Loucy (cell line): ENCODE data around the gene MCM10.

ENCODE experiments used
- H2AFZ ChIP-seq: fragments of 200-600 bp; sonication (generic); 2 replicates; pipeline ENCODE4 v1.6.0; 2016; ENCODE audit warnings: antibody characterized with exemption, mild to moderate bottlenecking, low read length, moderate library complexity
- H3F3A ChIP-seq: fragments of 200-600 bp; 2 replicates; pipeline ENCODE4 v1.6.0; 2016; ENCODE audit warnings: antibody characterized with exemption, low read depth, mild to moderate bottlenecking
- H3K27me3 ChIP-seq: fragments of 200-600 bp; sonication (generic); 2 replicates; pipeline ENCODE4 v1.6.1; 2014; ENCODE audit warnings: low read length, mild to moderate bottlenecking; ENCODE audit not compliant: insufficient read depth, poor library complexity, severe bottlenecking
- H3K36me3 ChIP-seq: fragments of 200-600 bp; sonication (generic); 2 replicates; pipeline ENCODE4 v1.6.1; 2016; ENCODE audit warnings: low read length; ENCODE audit not compliant: insufficient read depth
- H3K4me1 ChIP-seq: fragments of 200-600 bp; sonication (generic); 2 replicates; pipeline ENCODE4 v1.5.1; 2014; ENCODE audit warnings: low read length, mild to moderate bottlenecking; ENCODE audit not compliant: insufficient read depth, poor library complexity, severe bottlenecking
- H3K4me2 ChIP-seq: fragments of 200-600 bp; sonication (generic); 2 replicates; pipeline ENCODE4 v1.6.0; 2014; ENCODE audit warnings: antibody characterized with exemption, low read length, low read depth, mild to moderate bottlenecking; ENCODE audit not compliant: poor library complexity, severe bottlenecking
- H3K4me3 ChIP-seq: fragments of 200-600 bp; sonication (generic); 2 replicates; pipeline ENCODE4 v1.5.1; 2014; ENCODE audit warnings: low read length, mild to moderate bottlenecking, mixed read lengths; ENCODE audit not compliant: poor library complexity, severe bottlenecking
- H3K79me2 ChIP-seq: fragments of 200-600 bp; sonication (generic); 2 replicates; pipeline ENCODE4 v1.6.1; 2014; ENCODE audit warnings: low read length; ENCODE audit not compliant: insufficient read depth
- H3K9ac ChIP-seq: fragments of 200-600 bp; sonication (generic); 2 replicates; pipeline ENCODE4 v1.6.0; 2014; ENCODE audit warnings: mild to moderate bottlenecking, low read depth, low read length, moderate library complexity; ENCODE audit not compliant: poor library complexity, severe bottlenecking
- H3K9me2 ChIP-seq: fragments of 200-600 bp; sonication (generic); replicated peaks from 2 replicates; pipeline ENCODE4 v1.6.1; 2016; ENCODE audit warnings: low read depth, low read length, mixed read lengths
- H3K9me3 ChIP-seq: fragments of 200-600 bp; sonication (generic); 2 replicates; pipeline ENCODE4 v1.6.1; 2014; ENCODE audit warnings: mild to moderate bottlenecking, antibody characterized with exemption, low read length, low read depth; ENCODE audit not compliant: insufficient read depth
- H4K20me1 ChIP-seq: fragments of 200-600 bp; sonication (generic); 2 replicates; pipeline ENCODE4 v1.6.0; 2014; ENCODE audit warnings: antibody characterized with exemption, low read length, mild to moderate bottlenecking; ENCODE audit not compliant: insufficient read depth, poor library complexity, severe bottlenecking
- EZH2phosphoT487 ChIP-seq: fragments of 200-600 bp; IDR thresholded peaks from 2 replicates; pipeline ENCODE4 v1.6.1; 2018; ENCODE audit warnings: antibody characterized with exemption, mild to moderate bottlenecking, moderate library complexity, borderline replicate concordance
- TF ChIP-seq, protein P1 (sequence below): fragments of 200-600 bp; sonication (generic); conservative IDR thresholded peaks from 2 replicates; pipeline ENCODE4 v1.5.1; 2014; ENCODE audit warnings: mild to moderate bottlenecking, antibody characterized with exemption, low read length

Gene MCM10

DNA sequence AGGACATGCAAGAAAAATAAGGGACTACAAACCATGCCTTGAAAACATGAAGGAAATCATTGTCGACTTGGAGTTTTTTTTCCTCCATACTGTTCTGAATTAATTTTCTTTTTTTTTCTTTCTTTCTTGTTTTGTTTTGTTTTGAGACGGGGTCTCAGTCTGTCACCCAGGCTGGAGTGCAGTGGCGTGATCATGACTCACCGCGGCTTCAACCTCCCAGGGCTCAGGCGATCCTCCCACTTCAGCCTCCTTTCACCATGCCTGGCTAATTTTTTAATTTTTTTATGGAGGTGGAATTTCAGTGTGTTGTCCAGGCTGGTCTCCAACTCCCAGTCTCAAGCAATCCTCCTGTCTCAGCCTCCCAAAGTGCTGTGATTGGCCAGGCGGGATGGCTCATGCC is 61.2 kb downstream of the MCM10 start:
- H3K9ac ChIP-seq, result no peak overlapping the region
- no peaks in the 10 kb centered on the region for H3K36me3 ChIP-seq
- H3K27me3 ChIP-seq, result no peaks in the 10 kb centered on the region
- TF ChIP-seq, protein P1, sequence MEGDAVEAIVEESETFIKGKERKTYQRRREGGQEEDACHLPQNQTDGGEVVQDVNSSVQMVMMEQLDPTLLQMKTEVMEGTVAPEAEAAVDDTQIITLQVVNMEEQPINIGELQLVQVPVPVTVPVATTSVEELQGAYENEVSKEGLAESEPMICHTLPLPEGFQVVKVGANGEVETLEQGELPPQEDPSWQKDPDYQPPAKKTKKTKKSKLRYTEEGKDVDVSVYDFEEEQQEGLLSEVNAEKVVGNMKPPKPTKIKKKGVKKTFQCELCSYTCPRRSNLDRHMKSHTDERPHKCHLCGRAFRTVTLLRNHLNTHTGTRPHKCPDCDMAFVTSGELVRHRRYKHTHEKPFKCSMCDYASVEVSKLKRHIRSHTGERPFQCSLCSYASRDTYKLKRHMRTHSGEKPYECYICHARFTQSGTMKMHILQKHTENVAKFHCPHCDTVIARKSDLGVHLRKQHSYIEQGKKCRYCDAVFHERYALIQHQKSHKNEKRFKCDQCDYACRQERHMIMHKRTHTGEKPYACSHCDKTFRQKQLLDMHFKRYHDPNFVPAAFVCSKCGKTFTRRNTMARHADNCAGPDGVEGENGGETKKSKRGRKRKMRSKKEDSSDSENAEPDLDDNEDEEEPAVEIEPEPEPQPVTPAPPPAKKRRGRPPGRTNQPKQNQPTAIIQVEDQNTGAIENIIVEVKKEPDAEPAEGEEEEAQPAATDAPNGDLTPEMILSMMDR, result no peak
- no peak for TF ChIP-seq EZH2phosphoT487
- no peaks in the 10 kb centered on the region for H3K4me1 ChIP-seq
- no peak overlapping the region for H2AFZ ChIP-seq
- no peaks in the 10 kb centered on the region for H3K9me3 ChIP-seq
- no peaks in the 10 kb centered on the region for H4K20me1 ChIP-seq
- H3K4me3 ChIP-seq, result no peak overlapping the region
- no peaks in the 10 kb centered on the region for H3K79me2 ChIP-seq
- H3K9me2 ChIP-seq, result no peaks in the 10 kb centered on the region
- no peak overlapping the region for H3K4me2 ChIP-seq
- H3F3A ChIP-seq, result no peaks in the 10 kb centered on the region

DNA sequence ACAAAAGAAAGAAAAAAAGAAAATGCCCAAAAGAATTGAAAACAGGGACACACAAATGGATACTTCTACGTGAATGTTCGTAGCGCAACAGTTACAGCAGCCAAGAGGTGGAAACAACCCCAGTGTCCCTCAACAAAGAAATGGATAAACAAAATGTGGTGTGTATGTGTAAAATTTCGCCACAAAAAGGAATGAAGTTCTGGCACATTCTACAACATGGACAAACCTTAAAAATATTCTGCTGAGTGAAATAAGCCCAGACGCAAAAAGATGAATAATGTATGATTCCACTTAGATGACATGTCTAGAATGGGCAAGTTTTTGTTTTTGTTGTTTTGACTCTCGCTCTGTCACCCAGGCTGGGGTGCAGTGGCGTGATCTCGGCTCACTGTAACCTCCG is 61.9 kb downstream of the MCM10 start:
- no peaks in the 10 kb centered on the region for H3F3A ChIP-seq
- no peaks in the 10 kb centered on the region for H3K36me3 ChIP-seq
- H3K27me3 ChIP-seq, result no peaks in the 10 kb centered on the region
- no peaks in the 10 kb centered on the region for H4K20me1 ChIP-seq
- TF ChIP-seq, protein P1, result no peak
- no peak for TF ChIP-seq EZH2phosphoT487
- H3K4me2 ChIP-seq, result no peak overlapping the region
- H3K79me2 ChIP-seq, result no peaks in the 10 kb centered on the region
- H3K9me3 ChIP-seq, result no peaks in the 10 kb centered on the region
- H3K9ac ChIP-seq, result no peak overlapping the region
- no peak overlapping the region for H3K4me3 ChIP-seq
- no peaks in the 10 kb centered on the region for H3K4me1 ChIP-seq
- H3K9me2 ChIP-seq, result no peaks in the 10 kb centered on the region
- no peak overlapping the region for H2AFZ ChIP-seq

- H2AFZ ChIP-seq, result no peak overlapping the region
- H3K4me1 ChIP-seq, result no peaks in the 10 kb centered on the region
- H3K9me2 ChIP-seq, result no peaks in the 10 kb centered on the region
- H3K4me3 ChIP-seq, result no peak overlapping the region
- no peaks in the 10 kb centered on the region for H3F3A ChIP-seq
- H3K27me3 ChIP-seq, result no peaks in the 10 kb centered on the region
- H3K9me3 ChIP-seq, result no peaks in the 10 kb centered on the region
- TF ChIP-seq, protein P1, result no peak
- no peak for TF ChIP-seq EZH2phosphoT487
- H4K20me1 ChIP-seq, result no peaks in the 10 kb centered on the region
- no peaks in the 10 kb centered on the region for H3K79me2 ChIP-seq
- no peaks in the 10 kb centered on the region for H3K36me3 ChIP-seq
- H3K4me2 ChIP-seq, result no peak overlapping the region
- H3K9ac ChIP-seq, result no peak overlapping the region
These were observed 63.0 kb downstream of the MCM10 start for GRCh38 chr10:13224210-13224995.
